Measurements from ENCODE around the gene C2CD2. TPM values are rescaled to one million over a fixed set of nuclear protein-coding genes. Genes with fewer than 3 reads are reported as not detected.
A peak's percentile ranks its signal among the peaks of the same experiment; 100 is the strongest.

The C2CD2 gene
- total RNA-seq, 4 donors from 2014 or later = 6.7 to 22.3 (median 17.3) TPM

GRCh38 chr21:41877901-41878830, 75.7 kb downstream of the C2CD2 start:
- peak overlapping the region; percentile 50 to 97 (median 86) for H3K4me3 ChIP-seq
- peaks cover 0 to 15% (median 4%) of the 10 kb centered on the region in 4 donors for H3K4me1 ChIP-seq
- H3K9me3 ChIP-seq = no peaks in the 10 kb centered on the region
- no peaks in the 10 kb centered on the region for H3K27me3 ChIP-seq
- no peak for TF ChIP-seq CTCF (IDR thresholded peaks at IDR 0.05)
- TF ChIP-seq POLR2A (IDR thresholded peaks at IDR 0.05) = no peak
- H3K27ac ChIP-seq = peak overlapping the region in 3 of 4 donors; percentile 44 to 77 (median 53)
- no peaks in the 10 kb centered on the region for H3K36me3 ChIP-seq
- DNase-seq = peak; percentile 28 to 64 (median 59)

GRCh38 chr21:41876928-41877652, 76.7 kb downstream of the C2CD2 start:
- H3K9me3 ChIP-seq = no peaks in the 10 kb centered on the region
- H3K27me3 ChIP-seq = no peaks in the 10 kb centered on the region
- DNase-seq = no peak
- H3K4me1 ChIP-seq = peaks cover 0 to 15% (median 4%) of the 10 kb centered on the region in 4 donors
- no peak overlapping the region for H3K27ac ChIP-seq
- no peak overlapping the region for H3K4me3 ChIP-seq
- TF ChIP-seq POLR2A (IDR thresholded peaks at IDR 0.05) = no peak
- TF ChIP-seq CTCF (IDR thresholded peaks at IDR 0.05) = no peak
- H3K36me3 ChIP-seq = no peaks in the 10 kb centered on the region

- Histone ChIP-seq H3K9me3 (no peaks in the 10 kb centered on the region), H3K27ac (no peak overlapping the region), H3K4me1 (peaks cover 0 to 15% (median 4%) of the 10 kb centered on the region in 4 donors), H3K4me3 (no peak overlapping the region), H3K36me3 (no peaks in the 10 kb centered on the region), H3K27me3 (no peaks in the 10 kb centered on the region)
- DNase-seq = no peak
- TF ChIP-seq POLR2A (IDR thresholded peaks at IDR 0.05) = no peak
- no peak for TF ChIP-seq CTCF (IDR thresholded peaks at IDR 0.05)
Measured at GRCh38 chr21:41876396-41876795, 77.4 kb downstream of the C2CD2 start.

DNA sequence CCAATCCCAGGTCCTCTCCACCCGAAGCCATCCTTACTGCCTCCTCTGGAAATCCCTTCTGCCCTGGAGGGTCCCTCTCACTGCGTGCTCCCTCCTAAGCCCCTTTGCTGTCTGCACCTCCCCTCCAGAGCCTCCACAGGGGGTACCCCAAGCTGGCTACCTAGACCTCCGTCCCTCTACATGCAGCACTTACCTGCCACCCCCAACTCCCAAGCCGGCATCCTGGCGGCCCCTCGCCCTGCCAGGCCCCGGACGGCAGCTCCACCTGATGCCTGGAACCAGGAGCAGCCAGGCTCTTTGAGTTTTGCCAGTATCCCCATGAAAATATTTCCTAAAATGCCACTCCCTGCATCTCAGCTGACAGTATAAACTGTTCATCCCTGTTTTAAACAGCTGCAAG, 78.7 kb downstream of the C2CD2 start:
- Histone ChIP-seq H3K9me3 (no peaks in the 10 kb centered on the region), H3K27me3 (no peaks in the 10 kb centered on the region), H3K4me1 (peaks cover 0 to 15% (median 4%) of the 10 kb centered on the region in 4 donors), H3K4me3 (no peak overlapping the region), H3K36me3 (no peaks in the 10 kb centered on the region), H3K27ac (no peak overlapping the region)
- TF ChIP-seq CTCF (IDR thresholded peaks at IDR 0.05) = no peak
- TF ChIP-seq POLR2A (IDR thresholded peaks at IDR 0.05) = no peak
- DNase-seq = no peak

- Histone ChIP-seq H3K27me3 (no peaks in the 10 kb centered on the region), H3K9me3 (no peaks in the 10 kb centered on the region), H3K4me3 (no peak overlapping the region), H3K4me1 (peaks cover 0 to 15% (median 4%) of the 10 kb centered on the region in 4 donors), H3K27ac (no peak overlapping the region), H3K36me3 (no peaks in the 10 kb centered on the region)
- no peak for DNase-seq
- TF ChIP-seq POLR2A (IDR thresholded peaks at IDR 0.05) = no peak
- TF ChIP-seq CTCF (IDR thresholded peaks at IDR 0.05) = no peak
Measured at GRCh38 chr21:41874611-41875010, 79.2 kb downstream of the C2CD2 start.

Measured in Peyer's patch (tissue), 4 donors.